ENCODE data around the gene HNRNPD. TPM values are rescaled to one million over a fixed set of nuclear protein-coding genes. Genes with fewer than 3 reads are reported as not detected.

Gene HNRNPD
- total RNA-seq, 1 donor from 2014 or later = 91.8 TPM

- Histone ChIP-seq H3K4me1 (no peaks in the 10 kb centered on the region), H3K36me3 (no peaks in the 10 kb centered on the region), H3K27me3 (no peaks in the 10 kb centered on the region), H3K9me3 (no peaks in the 10 kb centered on the region), H3K4me3 (no peak overlapping the region), H3K27ac (no peak overlapping the region)
- no peak for DNase-seq (ENCODE audit: extremely low spot score in 2 of 2)
- intact Hi-C loops (cut with DNase I) = loop anchor here (2.0 kb wide), 1 partner anchor 42 kb away; no protein-coding TSS in a partner anchor
- TF ChIP-seq POLR2A (IDR thresholded peaks at IDR 0.05) (no peak), POLR2AphosphoS5 (IDR thresholded peaks at IDR 0.05; ENCODE audit: insufficient read depth in 1 of 2, low read depth in 1 of 2) (no peak)
Observed at GRCh38 chr4:82382751-82383150, 9.0 kb upstream of the HNRNPD start.

DNA sequence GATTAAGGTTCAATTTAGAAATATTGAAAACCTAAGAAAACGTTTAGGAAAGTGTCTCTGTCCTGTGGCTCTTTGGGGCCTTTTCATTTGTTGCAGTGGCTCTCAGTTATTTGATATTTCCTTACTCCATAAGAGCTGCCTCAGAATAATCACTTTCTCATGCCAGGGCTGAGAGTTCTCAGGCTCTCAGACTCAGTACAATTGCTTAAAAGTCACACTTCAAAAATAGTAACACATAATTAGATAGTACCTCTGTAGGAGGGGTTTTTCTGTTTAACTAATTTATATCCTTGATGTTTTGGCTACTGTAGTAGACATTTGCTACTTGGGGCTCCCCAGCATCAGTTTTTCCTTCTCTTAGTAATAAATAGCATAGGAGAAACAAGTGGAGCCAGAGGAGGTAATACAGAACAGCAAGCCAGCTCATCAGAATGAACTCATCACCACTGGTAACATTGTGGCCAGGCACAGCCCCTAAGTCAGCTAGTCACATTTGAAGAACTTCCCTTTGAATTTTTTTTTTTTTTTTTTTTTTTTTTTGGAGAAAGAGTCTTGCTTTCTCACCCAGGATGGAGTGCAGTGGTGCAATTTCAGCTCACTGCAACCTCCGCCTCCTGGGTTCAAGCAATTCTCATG, 8.0 kb upstream of the HNRNPD start:
- H3K4me3 ChIP-seq = no peak overlapping the region
- H3K27me3 ChIP-seq = no peaks in the 10 kb centered on the region
- no peaks in the 10 kb centered on the region for H3K9me3 ChIP-seq
- H3K36me3 ChIP-seq = no peaks in the 10 kb centered on the region
- TF ChIP-seq POLR2A (IDR thresholded peaks at IDR 0.05) = no peak
- no peak for TF ChIP-seq POLR2AphosphoS5 (IDR thresholded peaks at IDR 0.05; ENCODE audit: insufficient read depth in 1 of 2, low read depth in 1 of 2)
- TF ChIP-seq, protein P1, sequence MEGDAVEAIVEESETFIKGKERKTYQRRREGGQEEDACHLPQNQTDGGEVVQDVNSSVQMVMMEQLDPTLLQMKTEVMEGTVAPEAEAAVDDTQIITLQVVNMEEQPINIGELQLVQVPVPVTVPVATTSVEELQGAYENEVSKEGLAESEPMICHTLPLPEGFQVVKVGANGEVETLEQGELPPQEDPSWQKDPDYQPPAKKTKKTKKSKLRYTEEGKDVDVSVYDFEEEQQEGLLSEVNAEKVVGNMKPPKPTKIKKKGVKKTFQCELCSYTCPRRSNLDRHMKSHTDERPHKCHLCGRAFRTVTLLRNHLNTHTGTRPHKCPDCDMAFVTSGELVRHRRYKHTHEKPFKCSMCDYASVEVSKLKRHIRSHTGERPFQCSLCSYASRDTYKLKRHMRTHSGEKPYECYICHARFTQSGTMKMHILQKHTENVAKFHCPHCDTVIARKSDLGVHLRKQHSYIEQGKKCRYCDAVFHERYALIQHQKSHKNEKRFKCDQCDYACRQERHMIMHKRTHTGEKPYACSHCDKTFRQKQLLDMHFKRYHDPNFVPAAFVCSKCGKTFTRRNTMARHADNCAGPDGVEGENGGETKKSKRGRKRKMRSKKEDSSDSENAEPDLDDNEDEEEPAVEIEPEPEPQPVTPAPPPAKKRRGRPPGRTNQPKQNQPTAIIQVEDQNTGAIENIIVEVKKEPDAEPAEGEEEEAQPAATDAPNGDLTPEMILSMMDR (IDR thresholded peaks at IDR 0.05) = no peak
- intact Hi-C loops (cut with DNase I) = loop anchor here (2.0 kb wide), 1 partner anchor 43 kb away; no protein-coding TSS in a partner anchor
- DNase-seq (ENCODE audit: extremely low spot score in 2 of 2) = no peak
- no peaks in the 10 kb centered on the region for H3K4me1 ChIP-seq
- no peak overlapping the region for H3K27ac ChIP-seq

DNA sequence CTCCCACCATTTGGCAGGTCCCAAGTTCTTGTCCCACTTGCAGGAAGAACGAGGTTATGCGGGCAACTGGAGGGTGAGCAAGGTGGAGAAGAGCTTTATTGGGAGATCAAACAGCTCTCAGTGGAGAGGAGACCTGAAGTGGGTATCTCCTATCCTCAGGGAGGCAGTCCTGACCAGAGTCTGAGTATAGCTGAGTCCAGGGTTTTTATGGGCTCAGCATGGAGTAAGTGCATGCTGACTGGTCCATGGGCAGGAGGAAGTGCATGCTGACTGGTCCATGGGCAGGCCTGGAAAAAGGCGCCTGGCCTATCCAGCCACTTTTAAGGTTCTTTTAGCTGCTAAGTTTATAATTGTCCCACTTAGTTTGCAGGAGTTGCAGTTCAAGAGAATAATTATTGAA, 7.4 kb upstream of the HNRNPD start:
- Histone ChIP-seq H3K4me3 (no peak overlapping the region), H3K27ac (no peak overlapping the region), H3K27me3 (no peaks in the 10 kb centered on the region), H3K36me3 (no peaks in the 10 kb centered on the region), H3K4me1 (peaks cover 5% of the 10 kb centered on the region), H3K9me3 (no peaks in the 10 kb centered on the region)
- no peak for TF ChIP-seq POLR2A (IDR thresholded peaks at IDR 0.05)
- TF ChIP-seq, protein P1 (IDR thresholded peaks at IDR 0.05) = no peak
- TF ChIP-seq POLR2AphosphoS5 (IDR thresholded peaks at IDR 0.05; ENCODE audit: insufficient read depth in 1 of 2, low read depth in 1 of 2) = no peak
- DNase-seq (ENCODE audit: extremely low spot score in 2 of 2) = no peak
- intact Hi-C loops (cut with DNase I) = no loop called here

GRCh38 chr4:82380831-82381230, 7.0 kb upstream of the HNRNPD start:
- Histone ChIP-seq H3K36me3 (no peaks in the 10 kb centered on the region), H3K27me3 (no peaks in the 10 kb centered on the region), H3K27ac (no peak overlapping the region), H3K4me3 (no peak overlapping the region), H3K9me3 (no peaks in the 10 kb centered on the region), H3K4me1 (peaks cover 9% of the 10 kb centered on the region)
- TF ChIP-seq, protein P1 (IDR thresholded peaks at IDR 0.05) = no peak
- TF ChIP-seq POLR2AphosphoS5 (IDR thresholded peaks at IDR 0.05; ENCODE audit: insufficient read depth in 1 of 2, low read depth in 1 of 2) (no peak), POLR2A (IDR thresholded peaks at IDR 0.05) (no peak)
- no peak for DNase-seq (ENCODE audit: extremely low spot score in 2 of 2)
- intact Hi-C loops (cut with DNase I) = no loop called here

GRCh38 chr4:82380344-82380743, 6.6 kb upstream of the HNRNPD start:
- H3K9me3 ChIP-seq = no peaks in the 10 kb centered on the region
- TF ChIP-seq, protein P1 (IDR thresholded peaks at IDR 0.05) = no peak
- TF ChIP-seq POLR2AphosphoS5 (IDR thresholded peaks at IDR 0.05; ENCODE audit: insufficient read depth in 1 of 2, low read depth in 1 of 2) (no peak), POLR2A (IDR thresholded peaks at IDR 0.05) (no peak)
- H3K4me1 ChIP-seq = peaks cover 14% of the 10 kb centered on the region
- intact Hi-C loops (cut with DNase I) = no loop called here
- H3K4me3 ChIP-seq = no peak overlapping the region
- H3K27ac ChIP-seq = no peak overlapping the region
- no peaks in the 10 kb centered on the region for H3K36me3 ChIP-seq
- H3K27me3 ChIP-seq = no peaks in the 10 kb centered on the region
- no peak for DNase-seq (ENCODE audit: extremely low spot score in 2 of 2)
